NB4 (cell line): ENCODE results near the gene MMP23B.

Source experiments
- DNase-seq: peaks from one replicate; pipeline ENCODE4 v3.0.0; 2010; ENCODE audit warnings: low read depth
- H3K4me3 ChIP-seq: one replicate; pipeline ENCODE4 v1.5.1; 2011; ENCODE audit warnings: mild to moderate bottlenecking, low read depth, low read length, moderate library complexity
- CTCF ChIP-seq: IDR thresholded peaks from one replicate; pipeline ENCODE4 v1.5.1; 2012; ENCODE audit warnings: low read depth, low read length
- MAX ChIP-seq: IDR thresholded peaks from 2 replicates; pipeline ENCODE4 v1.6.1; 2011; ENCODE audit warnings: low read depth, low read length
- MYC ChIP-seq: IDR thresholded peaks from 2 replicates; pipeline ENCODE4 v1.6.1; 2011; ENCODE audit warnings: low read depth, low read length
- POLR2A ChIP-seq: IDR thresholded peaks from 2 replicates; pipeline ENCODE4 v1.6.1; 2011; ENCODE audit warnings: mild to moderate bottlenecking; ENCODE audit not compliant: insufficient read length; ENCODE audit errors: extremely low read depth

MMP23B gene

GRCh38 chr1:1623181-1623630 is 8.8 kb upstream of the MMP23B start:
- TF ChIP-seq CTCF, result no peak
- TF ChIP-seq POLR2A, result no peak
- no peak for TF ChIP-seq MAX
- TF ChIP-seq MYC, result no peak
- DNase-seq, result no peak

GRCh38 chr1:1623631-1624442 is 8.1 kb upstream of the MMP23B start:
- no peak for DNase-seq
- H3K4me3 ChIP-seq, result no peak overlapping the region
- TF ChIP-seq CTCF (no peak), POLR2A (no peak), MAX (no peak)

More at GRCh38 chr1:1623181-1623630, 8.8 kb upstream of the MMP23B start:
- no peak overlapping the region for H3K4me3 ChIP-seq

GRCh38 chr1:1624443-1625403 is 7.2 kb upstream of the MMP23B start:
- H3K4me3 ChIP-seq, result no peak overlapping the region
- TF ChIP-seq POLR2A, result no peak
- no peak for TF ChIP-seq MYC
- TF ChIP-seq CTCF, result no peak
- no peak for DNase-seq

GRCh38 chr1:1625404-1625775 is 6.6 kb upstream of the MMP23B start:
- TF ChIP-seq MAX, result no peak
- TF ChIP-seq MYC, result no peak
- no peak for TF ChIP-seq CTCF
- no peak for TF ChIP-seq POLR2A
- no peak overlapping the region for H3K4me3 ChIP-seq
- DNase-seq, result no peak

GRCh38 chr1:1625824-1626206 is 6.2 kb upstream of the MMP23B start:
- DNase-seq, result no peak
- no peak overlapping the region for H3K4me3 ChIP-seq
- TF ChIP-seq MAX (no peak), CTCF (no peak), MYC (no peak), POLR2A (no peak)
